Medulla oblongata (tissue), 1 donor: ENCODE results near the gene ZNRF4.
"Not testable (repeated sequence)": the region's sequence is repeated elsewhere in the genome, so short reads cannot be mapped to it uniquely, and the experiment has no call there.

Experiments
- DNase-seq: peaks from one replicate; pipeline ENCODE4 v3.0.0-alpha.2; 2015; ENCODE audit errors: extremely low spot score

Gene ZNRF4

DNA sequence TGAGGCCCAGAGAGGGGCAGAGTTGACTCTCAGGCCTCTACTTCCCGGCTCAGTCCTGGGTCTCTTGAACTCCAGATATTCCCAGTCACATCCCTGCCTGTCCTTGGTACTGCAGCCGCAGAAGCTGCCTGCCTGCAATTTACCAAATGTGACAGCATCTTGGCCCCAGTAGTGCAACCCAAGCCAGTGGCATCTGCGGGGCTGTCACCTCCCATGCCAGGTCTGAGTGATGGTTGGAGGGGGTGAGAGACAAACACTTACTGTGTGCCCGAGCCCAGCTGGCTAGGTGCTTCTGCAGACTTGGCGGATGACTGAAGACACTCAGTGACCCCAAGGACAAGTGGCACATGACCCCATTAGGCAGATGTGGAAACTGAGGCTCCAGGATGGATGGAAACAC, 18.4 kb downstream of the ZNRF4 start:
- DNase-seq = no peak

- DNase-seq = no peak
Observed at GRCh38 chr19:5477451-5478215, 22.4 kb downstream of the ZNRF4 start.

GRCh38 chr19:5478241-5478924, 23.2 kb downstream of the ZNRF4 start:
- DNase-seq = no peak

- no peak for DNase-seq
Observed at GRCh38 chr19:5478925-5479588, 23.8 kb downstream of the ZNRF4 start.

GRCh38 chr19:5479958-5480357, 24.7 kb downstream of the ZNRF4 start:
- DNase-seq = no peak

GRCh38 chr19:5480427-5480836, 25.2 kb downstream of the ZNRF4 start:
- DNase-seq = no peak

- no peak for DNase-seq
Observed at GRCh38 chr19:5481957-5482356, 26.7 kb downstream of the ZNRF4 start.

- no peak for DNase-seq
Observed at GRCh38 chr19:5484398-5485285, 29.4 kb downstream of the ZNRF4 start.

DNA sequence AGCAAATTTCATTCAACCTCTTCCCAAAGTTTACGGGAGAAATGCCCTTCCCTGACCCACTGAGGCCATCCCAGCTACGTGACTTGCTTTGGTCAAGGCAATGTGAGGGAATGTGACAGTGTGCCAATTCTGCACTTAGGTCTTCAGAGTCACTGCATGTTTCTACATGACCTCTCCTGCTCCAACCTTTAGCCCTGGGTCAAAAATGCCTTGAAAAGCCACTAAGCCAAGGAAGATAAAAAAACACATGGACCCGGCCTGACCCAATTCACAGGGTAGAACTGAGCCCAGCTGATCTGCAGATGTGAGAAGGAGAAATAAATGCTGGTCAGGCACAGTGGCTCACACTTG, 30.0 kb downstream of the ZNRF4 start:
- DNase-seq = no peak

DNA sequence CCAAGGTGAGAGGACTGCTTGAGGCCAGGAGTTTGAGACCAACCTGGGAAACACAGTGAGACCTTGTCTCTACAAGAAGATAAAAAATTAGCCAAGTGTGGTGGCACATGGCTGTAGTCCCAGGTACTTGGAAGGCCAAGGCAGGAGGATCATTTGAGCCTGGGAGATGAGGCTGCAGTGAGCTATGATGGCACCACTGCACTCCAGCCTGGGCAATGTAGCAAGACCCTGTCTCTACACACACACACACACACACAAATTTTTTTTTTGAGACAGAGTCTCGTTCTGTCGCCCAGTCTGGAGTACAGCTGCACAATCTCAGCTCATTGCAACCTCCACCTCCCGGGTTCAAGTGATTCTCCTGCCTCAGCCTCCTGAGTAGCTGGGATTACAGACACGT, 30.4 kb downstream of the ZNRF4 start:
- DNase-seq = not testable (repeated sequence)

DNA sequence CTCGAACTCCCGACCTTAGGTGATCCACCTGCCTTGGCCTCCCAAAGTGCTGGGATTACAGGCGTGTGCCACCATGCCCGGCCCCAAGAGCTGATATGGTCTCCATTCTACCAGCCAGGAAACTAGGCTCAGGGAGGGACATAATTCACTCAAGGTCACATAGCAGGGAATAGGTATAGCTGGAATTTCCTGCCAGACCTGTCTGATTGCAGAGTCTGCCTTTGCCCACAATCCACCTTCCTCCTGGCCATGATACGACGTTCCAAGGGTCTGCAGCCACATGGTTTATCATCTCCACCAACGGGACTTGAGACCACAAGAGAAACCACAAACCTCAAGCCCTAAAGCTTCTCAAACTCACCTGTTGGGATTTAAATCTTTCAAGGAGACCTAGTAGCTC, 32.0 kb downstream of the ZNRF4 start:
- no peak for DNase-seq

GRCh38 chr19:5489551-5489950, 34.3 kb downstream of the ZNRF4 start:
- no peak for DNase-seq

- no peak for DNase-seq
Observed at GRCh38 chr19:5491565-5491964, 36.3 kb downstream of the ZNRF4 start.

GRCh38 chr19:5492281-5492634, 37.0 kb downstream of the ZNRF4 start:
- DNase-seq = no peak

DNA sequence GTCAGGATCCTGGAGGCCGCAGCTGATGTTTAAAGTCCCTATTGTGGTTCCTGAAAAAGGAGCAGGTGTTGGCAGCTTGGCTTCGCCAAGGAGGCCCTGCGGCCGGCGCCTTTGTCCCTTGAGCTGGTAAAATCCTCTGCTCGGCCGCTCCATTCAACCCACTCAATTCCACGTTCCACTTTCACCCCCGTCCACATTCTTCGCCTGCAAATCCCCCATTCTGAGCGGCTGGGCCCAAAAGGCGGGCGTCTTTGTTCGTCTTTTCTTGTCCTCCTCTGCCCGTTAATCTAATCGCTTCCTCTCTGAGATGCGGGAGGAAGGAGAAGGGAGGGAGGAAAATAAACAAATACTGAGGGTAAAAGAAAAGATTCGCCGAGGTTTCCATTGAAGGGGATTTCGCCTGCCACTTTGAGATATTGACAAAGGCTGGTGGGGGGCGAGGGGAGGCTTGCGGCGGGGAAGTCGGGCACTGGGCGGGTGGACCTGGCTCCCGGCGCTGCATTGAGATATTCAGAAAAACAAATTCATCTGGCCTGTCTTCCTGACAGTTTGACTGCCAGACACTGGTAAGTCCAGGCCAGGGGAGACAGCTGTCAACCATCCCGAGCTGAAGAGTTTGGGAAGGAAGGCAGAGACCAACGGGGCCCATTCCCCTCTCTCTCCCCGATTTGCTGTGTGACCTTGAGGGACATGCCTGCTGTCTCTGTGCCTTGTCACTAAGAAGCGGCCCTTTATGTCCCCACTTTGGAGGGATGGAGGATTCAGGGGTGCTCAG, 37.6 kb downstream of the ZNRF4 start:
- no peak for DNase-seq

DNA sequence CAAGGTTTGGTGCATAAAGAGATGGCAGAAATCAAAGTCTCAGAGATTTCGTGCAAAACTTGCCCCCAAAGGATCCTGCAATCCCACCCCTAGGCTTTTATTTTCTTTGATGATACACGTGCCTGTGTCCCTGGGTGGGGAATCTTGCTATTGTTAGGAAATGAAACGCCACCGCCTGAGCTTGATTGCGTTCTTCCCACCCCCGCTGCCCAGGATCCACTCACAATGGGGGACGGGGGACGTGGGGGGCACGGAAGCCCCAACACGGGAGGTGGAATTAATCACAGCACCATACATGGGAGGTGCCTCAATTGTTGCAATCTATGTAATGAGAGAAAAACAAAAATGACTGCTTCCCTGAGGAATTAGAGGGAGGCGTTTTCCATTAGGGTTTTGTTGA, 39.6 kb downstream of the ZNRF4 start:
- DNase-seq = no peak

DNA sequence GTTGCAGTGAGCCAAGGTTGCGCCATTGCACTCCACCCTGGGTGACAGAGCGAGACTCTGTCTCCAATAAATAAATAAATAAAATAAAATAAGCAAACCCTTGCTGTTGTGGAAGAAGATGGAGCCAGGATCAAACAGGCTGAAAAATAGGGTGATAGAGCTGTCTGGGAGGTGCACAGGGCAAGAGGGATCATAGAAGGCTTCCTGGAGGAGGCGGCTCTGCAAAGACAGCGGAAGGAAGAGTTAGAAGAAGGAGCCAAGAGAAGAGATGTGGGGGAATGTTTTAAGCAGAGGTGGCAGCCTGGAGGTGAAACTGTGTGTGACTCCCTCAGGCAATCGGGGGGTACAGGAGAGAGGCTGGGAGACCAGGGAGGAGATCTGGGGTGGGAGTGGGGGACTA, 40.6 kb downstream of the ZNRF4 start:
- no peak for DNase-seq

DNA sequence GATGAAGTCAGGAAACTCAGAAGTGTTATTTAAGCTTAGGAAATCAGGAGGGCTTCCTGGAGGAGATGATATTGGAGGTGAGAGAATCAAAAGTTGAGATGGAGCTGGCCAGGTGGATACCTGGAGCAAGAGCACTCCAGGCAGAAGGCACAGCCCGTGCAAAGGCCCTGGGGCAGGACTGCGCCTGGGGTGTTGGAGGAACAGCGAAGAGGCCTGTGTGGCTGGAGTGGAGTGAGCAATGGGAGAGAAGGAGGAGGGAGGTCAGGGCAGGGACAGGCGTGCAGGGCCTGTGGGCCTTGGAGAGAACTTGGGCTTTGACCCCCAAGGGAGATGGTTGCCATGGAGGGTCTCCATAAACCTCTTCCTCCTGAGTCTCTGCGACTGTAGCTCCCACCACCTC, 42.1 kb downstream of the ZNRF4 start:
- DNase-seq = no peak

DNA sequence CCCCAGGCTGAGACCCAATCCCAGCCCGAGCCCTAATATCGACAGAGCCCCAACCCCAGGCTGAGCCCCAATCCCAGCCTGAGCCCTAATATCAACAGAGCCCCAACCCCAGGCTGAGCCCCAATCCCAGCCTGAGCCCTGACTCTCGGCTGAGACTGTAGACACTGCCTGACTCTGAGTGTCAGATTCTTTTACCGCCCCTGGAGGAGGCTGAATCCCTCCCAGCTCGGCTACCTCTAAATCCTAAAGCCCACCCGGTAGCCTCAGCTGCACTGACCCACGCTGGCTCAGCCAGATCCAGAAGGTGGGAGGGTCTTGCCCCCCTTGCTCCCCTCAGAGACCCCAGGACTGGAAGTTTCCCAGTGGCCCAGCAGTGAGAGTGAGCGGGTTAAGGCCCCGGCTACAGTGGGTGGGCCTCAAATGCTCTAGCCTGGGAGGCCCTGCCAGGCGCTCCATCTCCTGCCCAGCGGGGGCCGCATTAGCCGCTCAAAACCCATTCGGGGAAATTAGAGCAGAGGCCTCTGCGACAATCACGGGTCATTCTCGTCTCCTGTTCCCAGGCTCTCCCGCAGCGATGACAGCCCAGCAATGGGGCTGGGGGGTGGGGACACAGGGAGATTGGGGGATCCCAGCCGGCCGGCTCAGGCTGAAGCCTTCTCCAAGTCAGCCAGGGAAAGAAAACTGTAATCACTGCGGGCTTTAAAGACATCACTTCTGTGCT, 43.8 kb downstream of the ZNRF4 start:
- peak; percentile 62 for DNase-seq

- no peak for DNase-seq
Observed at GRCh38 chr19:5501907-5502306, 46.7 kb downstream of the ZNRF4 start.

- DNase-seq = no peak
Observed at GRCh38 chr19:5503598-5503997, 48.4 kb downstream of the ZNRF4 start.
